ENCODE data around the gene RAPH1. TPM values are rescaled to one million over a fixed set of nuclear protein-coding genes. Genes with fewer than 3 reads are reported as not detected.
"Not testable (repeated sequence)": the region's sequence is repeated elsewhere in the genome, so short reads cannot be mapped to it uniquely, and the experiment has no call there.

Gene RAPH1
- total RNA-seq, 2 donors from 2014 or later, result 0.92 to 1.0 TPM

DNA sequence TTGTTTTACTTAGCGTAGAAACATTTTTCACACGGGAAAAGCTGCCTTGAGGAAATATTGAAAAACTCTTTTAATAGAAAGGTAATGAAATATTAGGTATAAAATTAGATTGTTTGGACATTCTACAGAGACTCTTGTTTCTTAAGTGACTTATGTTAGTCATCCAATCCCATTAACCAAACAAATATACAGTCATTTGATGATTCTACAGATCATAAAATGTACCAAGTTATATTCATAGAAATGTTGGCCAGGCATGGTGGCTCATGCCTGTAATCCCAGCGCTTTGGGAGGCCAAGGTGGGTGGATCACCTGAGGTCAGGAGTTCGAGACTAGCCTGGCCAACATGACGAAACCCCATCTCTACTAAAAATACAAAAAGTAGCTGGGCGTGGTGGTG, 146.9 kb downstream of the RAPH1 start:
- DNase-seq (ENCODE audit: low spot score); H3K27ac Mint-ChIP-seq; H3K9me3 Mint-ChIP-seq; ATAC-seq; H3K4me1 Mint-ChIP-seq (ENCODE audit: low read depth in 2 of 2); H3K36me3 Mint-ChIP-seq; H3K27me3 Mint-ChIP-seq; H3K4me3 Mint-ChIP-seq: not testable (repeated sequence)

GRCh38 chr2:203383038-203383437, 152.1 kb downstream of the RAPH1 start:
- H3K36me3 Mint-ChIP-seq, result no peaks in the 10 kb centered on the region
- no peaks in the 10 kb centered on the region for H3K9me3 Mint-ChIP-seq
- H3K4me1 Mint-ChIP-seq (ENCODE audit: low read depth in 2 of 2), result no peaks in the 10 kb centered on the region
- DNase-seq (ENCODE audit: low spot score) (no peak), ATAC-seq (no peak)
- H3K27me3 Mint-ChIP-seq, result no peaks in the 10 kb centered on the region
- H3K4me3 Mint-ChIP-seq, result no peak overlapping the region
- no peak overlapping the region for H3K27ac Mint-ChIP-seq

DNA sequence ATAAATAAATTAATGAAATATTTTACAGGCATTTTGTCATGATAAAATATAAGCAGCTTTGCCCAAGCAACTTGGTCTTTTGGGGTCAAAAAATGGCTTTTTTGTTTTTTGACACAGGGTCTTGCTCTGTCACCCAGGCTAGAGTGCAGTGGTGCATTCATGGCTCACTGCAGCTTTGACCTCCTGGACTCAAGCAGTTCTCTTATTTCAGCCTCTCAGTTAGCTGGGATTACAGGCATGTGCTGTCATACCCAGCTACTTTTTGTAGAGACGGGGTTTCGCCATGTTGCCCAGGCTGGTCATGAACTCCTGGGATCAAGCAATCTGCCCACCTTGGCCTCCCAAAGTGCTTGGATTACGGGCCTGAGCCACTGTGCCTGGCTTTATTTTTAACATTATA, 155.9 kb downstream of the RAPH1 start:
- Mint-ChIP-seq H3K27me3 (no peaks in the 10 kb centered on the region), H3K27ac (no peak overlapping the region), H3K4me3 (no peak overlapping the region), H3K4me1 (ENCODE audit: low read depth in 2 of 2) (no peaks in the 10 kb centered on the region), H3K36me3 (no peaks in the 10 kb centered on the region), H3K9me3 (no peaks in the 10 kb centered on the region)
- DNase-seq (ENCODE audit: low spot score) (no peak), ATAC-seq (no peak)

DNA sequence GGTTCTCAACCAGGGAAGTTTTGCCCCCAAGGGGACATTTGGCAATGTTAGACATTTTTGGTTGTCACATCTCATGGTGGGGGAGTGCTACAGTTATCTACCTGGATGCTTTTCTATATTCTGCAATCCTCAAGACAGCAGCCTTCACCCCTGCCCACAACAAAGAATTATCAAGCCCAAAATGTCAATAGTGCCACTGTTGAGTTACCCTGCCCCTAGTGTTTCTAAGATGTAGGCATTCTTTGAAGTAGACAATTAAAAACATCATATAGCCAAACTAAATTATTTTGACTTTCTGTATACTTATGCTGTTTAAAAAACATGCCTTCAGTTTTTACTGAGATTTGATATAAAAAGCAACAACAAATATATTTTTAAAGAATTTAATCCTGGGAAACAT, 158.9 kb downstream of the RAPH1 start:
- DNase-seq (ENCODE audit: low spot score), result no peak
- no peaks in the 10 kb centered on the region for H3K27me3 Mint-ChIP-seq
- ATAC-seq, result no peak
- no peaks in the 10 kb centered on the region for H3K4me1 Mint-ChIP-seq (ENCODE audit: low read depth in 2 of 2)
- H3K4me3 Mint-ChIP-seq, result no peak overlapping the region
- H3K36me3 Mint-ChIP-seq, result peaks cover under 1% of the 10 kb centered on the region
- H3K27ac Mint-ChIP-seq, result no peak overlapping the region
- no peaks in the 10 kb centered on the region for H3K9me3 Mint-ChIP-seq

DNA sequence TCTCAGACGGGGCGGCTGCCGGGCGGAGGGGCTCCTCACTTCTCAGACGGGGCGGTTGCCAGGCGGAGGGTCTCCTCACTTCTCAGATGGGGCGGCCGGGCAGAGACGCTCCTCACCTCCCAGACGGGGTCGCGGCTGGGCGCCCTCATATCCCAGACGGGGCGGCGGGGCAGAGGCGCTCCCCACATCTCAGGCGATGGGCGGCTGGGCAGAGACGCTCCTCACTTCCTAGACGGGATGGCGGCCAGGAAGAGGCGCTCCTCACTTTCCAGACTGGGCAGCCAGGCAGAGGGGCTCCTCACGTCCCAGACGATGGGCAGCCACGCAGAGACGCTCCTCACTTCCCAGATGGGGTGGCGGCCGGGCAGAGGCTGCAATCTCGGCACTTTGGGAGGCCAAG, 162.4 kb downstream of the RAPH1 start:
- not testable (repeated sequence) for H3K9me3 Mint-ChIP-seq; H3K27ac Mint-ChIP-seq; DNase-seq (ENCODE audit: low spot score); H3K36me3 Mint-ChIP-seq; ATAC-seq; H3K4me3 Mint-ChIP-seq; H3K27me3 Mint-ChIP-seq; H3K4me1 Mint-ChIP-seq (ENCODE audit: low read depth in 2 of 2)

GRCh38 chr2:203366639-203367466, 168.2 kb downstream of the RAPH1 start:
- no peak overlapping the region for H3K27ac Mint-ChIP-seq

GRCh38 chr2:203361922-203362321, 173.2 kb downstream of the RAPH1 start:
- ATAC-seq (no peak), DNase-seq (ENCODE audit: low spot score) (no peak)
- H3K9me3 Mint-ChIP-seq, result no peaks in the 10 kb centered on the region
- peaks cover 0 to 13% of the 10 kb centered on the region in 2 donors for H3K4me1 Mint-ChIP-seq (ENCODE audit: low read depth in 2 of 2)
- no peaks in the 10 kb centered on the region for H3K27me3 Mint-ChIP-seq
- H3K4me3 Mint-ChIP-seq, result no peak overlapping the region
- H3K36me3 Mint-ChIP-seq, result no peaks in the 10 kb centered on the region
- H3K27ac Mint-ChIP-seq, result no peak overlapping the region

More at GRCh38 chr2:203366639-203367466, 168.2 kb downstream of the RAPH1 start:
- Mint-ChIP-seq H3K27me3 (no peaks in the 10 kb centered on the region), H3K36me3 (peaks cover 4% of the 10 kb centered on the region), H3K9me3 (no peaks in the 10 kb centered on the region), H3K4me1 (ENCODE audit: low read depth in 2 of 2) (peaks cover 0 to 6% of the 10 kb centered on the region in 2 donors), H3K4me3 (no peak overlapping the region)
- ATAC-seq, result no peak
- DNase-seq (ENCODE audit: low spot score), result no peak

GRCh38 chr2:203361495-203361894, 173.6 kb downstream of the RAPH1 start:
- Mint-ChIP-seq H3K4me1 (ENCODE audit: low read depth in 2 of 2) (peaks cover 0 to 13% of the 10 kb centered on the region in 2 donors), H3K27me3 (no peaks in the 10 kb centered on the region), H3K27ac (no peak overlapping the region), H3K4me3 (no peak overlapping the region), H3K9me3 (no peaks in the 10 kb centered on the region), H3K36me3 (no peaks in the 10 kb centered on the region)
- no peak for DNase-seq (ENCODE audit: low spot score)
- no peak for ATAC-seq

DNA sequence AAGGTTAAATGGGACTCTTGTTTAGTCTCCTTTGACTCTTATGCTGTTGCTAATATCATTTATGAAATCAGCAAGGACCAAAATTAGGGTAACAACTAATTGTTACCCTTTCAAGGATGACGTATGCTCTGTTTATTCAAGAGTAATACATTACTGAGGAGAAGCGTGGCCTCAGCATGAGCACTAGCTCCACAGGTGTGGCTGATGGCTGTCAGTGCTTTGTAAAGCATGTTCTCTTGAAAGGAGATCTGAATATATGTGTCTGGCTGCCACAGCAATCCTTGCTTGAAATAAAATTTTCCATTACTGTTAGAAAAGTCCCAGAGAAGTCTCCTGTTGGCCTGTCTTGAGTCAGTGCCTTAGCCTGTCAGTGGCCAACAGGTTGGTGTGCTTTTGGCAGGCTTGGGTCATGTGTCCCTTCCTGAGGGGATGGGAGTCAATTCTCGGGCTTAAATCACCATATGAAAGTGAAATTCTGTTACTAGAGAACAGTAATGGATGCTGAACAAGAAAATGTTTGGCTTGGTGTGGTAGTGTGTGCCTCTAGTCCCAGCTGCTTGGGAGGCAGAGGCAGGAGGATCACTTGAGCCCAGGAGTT, 174.2 kb downstream of the RAPH1 start:
- Mint-ChIP-seq H3K9me3 (no peaks in the 10 kb centered on the region), H3K27me3 (no peaks in the 10 kb centered on the region), H3K36me3 (no peaks in the 10 kb centered on the region), H3K4me1 (ENCODE audit: low read depth in 2 of 2) (peaks cover 0 to 13% of the 10 kb centered on the region in 2 donors), H3K27ac (no peak overlapping the region), H3K4me3 (no peak overlapping the region)
- DNase-seq (ENCODE audit: low spot score), result no peak
- no peak for ATAC-seq

DNA sequence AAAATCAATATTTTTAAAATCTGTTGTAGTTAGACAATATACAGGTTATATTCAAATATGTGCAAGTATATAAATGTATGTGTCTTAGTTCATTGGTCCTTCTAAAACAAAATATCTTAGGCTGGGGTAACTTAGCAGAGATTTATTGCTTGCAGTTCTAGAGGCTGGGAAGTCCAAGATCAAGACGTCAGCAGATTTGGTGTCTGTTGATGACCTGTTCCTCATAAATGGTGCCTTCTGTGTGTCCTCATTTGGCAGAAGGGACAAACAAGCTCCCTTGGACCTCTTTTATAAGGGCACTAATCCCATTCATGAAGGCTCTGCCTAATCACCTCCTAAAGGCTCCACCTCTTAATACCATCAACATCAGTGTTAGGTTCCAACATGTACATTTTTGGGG, 175.7 kb downstream of the RAPH1 start:
- Mint-ChIP-seq H3K36me3 (no peaks in the 10 kb centered on the region), H3K4me1 (ENCODE audit: low read depth in 2 of 2) (peaks cover 0 to 13% of the 10 kb centered on the region in 2 donors), H3K4me3 (no peak overlapping the region), H3K27me3 (no peaks in the 10 kb centered on the region), H3K9me3 (no peaks in the 10 kb centered on the region), H3K27ac (no peak overlapping the region)
- DNase-seq (ENCODE audit: low spot score) (no peak), ATAC-seq (no peak)

GRCh38 chr2:203354966-203355365, 180.1 kb downstream of the RAPH1 start:
- H3K27ac Mint-ChIP-seq, result no peak overlapping the region
- no peaks in the 10 kb centered on the region for H3K36me3 Mint-ChIP-seq
- H3K27me3 Mint-ChIP-seq, result no peaks in the 10 kb centered on the region
- no peaks in the 10 kb centered on the region for H3K9me3 Mint-ChIP-seq
- peaks cover 0 to 5% of the 10 kb centered on the region in 2 donors for H3K4me1 Mint-ChIP-seq (ENCODE audit: low read depth in 2 of 2)
- DNase-seq (ENCODE audit: low spot score), result no peak
- ATAC-seq, result no peak
- no peak overlapping the region for H3K4me3 Mint-ChIP-seq

DNA sequence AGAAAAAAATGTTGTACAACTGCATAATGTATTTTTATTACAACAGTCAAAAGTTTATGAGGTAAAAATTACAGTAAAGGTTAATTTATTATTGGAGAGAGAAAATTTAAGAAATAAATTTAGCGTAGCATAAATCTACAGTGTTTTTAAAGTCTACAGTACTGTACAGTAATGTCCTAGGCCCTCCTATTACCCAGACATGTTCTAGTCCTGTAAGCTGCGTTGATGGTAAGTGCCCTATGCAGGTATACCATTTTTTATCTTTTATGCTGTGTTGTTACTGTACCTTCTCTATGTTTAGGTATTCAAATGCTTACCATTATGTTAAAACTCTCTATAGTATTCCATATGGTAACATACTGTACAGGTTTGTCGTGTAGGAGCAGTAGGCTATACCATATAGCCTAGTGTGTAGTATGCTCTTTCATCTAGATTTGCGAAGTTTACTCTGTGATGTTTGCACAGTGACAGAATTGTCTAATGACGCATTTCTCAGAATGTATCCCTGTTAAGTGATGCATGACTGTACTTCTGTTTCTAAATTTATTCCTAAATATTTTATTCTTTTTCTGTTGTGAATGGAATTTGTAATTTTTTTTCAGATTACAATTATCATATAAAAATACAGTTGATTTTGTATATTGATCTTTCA, 182.4 kb downstream of the RAPH1 start:
- no peaks in the 10 kb centered on the region for H3K27me3 Mint-ChIP-seq
- H3K4me1 Mint-ChIP-seq (ENCODE audit: low read depth in 2 of 2), result peaks cover 0 to 3% of the 10 kb centered on the region in 2 donors
- H3K9me3 Mint-ChIP-seq, result no peaks in the 10 kb centered on the region
- DNase-seq (ENCODE audit: low spot score) (no peak), ATAC-seq (no peak)
- H3K27ac Mint-ChIP-seq, result no peak overlapping the region
- H3K4me3 Mint-ChIP-seq, result no peak overlapping the region
- H3K36me3 Mint-ChIP-seq, result no peaks in the 10 kb centered on the region

GRCh38 chr2:203347375-203347774, 187.7 kb downstream of the RAPH1 start:
- Mint-ChIP-seq H3K4me1 (ENCODE audit: low read depth in 2 of 2) (peaks cover 0 to 8% of the 10 kb centered on the region in 2 donors), H3K27me3 (no peaks in the 10 kb centered on the region), H3K9me3 (no peaks in the 10 kb centered on the region), H3K27ac (no peak overlapping the region), H3K4me3 (no peak overlapping the region), H3K36me3 (no peaks in the 10 kb centered on the region)
- no peak for DNase-seq (ENCODE audit: low spot score)
- no peak for ATAC-seq

DNA sequence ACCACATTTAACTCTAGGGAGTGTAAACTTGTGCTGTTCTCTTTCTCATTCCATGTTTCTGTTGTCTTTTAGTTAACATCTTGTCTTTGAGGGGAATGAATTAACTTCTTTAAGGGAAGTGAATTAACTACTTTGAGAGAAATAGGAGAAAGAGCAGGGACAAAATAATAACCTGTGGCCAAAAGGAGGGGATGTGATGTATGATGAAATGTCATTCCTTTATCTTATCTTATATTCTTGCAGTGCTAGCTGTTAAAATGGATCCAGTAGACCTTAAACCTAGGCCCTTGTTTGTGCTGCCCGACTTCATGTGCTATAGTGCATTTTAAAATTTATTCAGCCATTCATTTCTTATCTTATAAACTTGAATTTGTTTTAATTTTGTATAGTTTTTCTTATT, 188.5 kb downstream of the RAPH1 start:
- no peaks in the 10 kb centered on the region for H3K36me3 Mint-ChIP-seq
- ATAC-seq (no peak), DNase-seq (ENCODE audit: low spot score) (no peak)
- peaks cover 0 to 8% of the 10 kb centered on the region in 2 donors for H3K4me1 Mint-ChIP-seq (ENCODE audit: low read depth in 2 of 2)
- no peak overlapping the region for H3K4me3 Mint-ChIP-seq
- no peaks in the 10 kb centered on the region for H3K27me3 Mint-ChIP-seq
- H3K9me3 Mint-ChIP-seq, result no peaks in the 10 kb centered on the region
- H3K27ac Mint-ChIP-seq, result no peak overlapping the region

All from natural killer cell treated with Interleukin-12 subunit alpha and Interleukin-12 subunit beta and Interleukin-15 and Interleukin-18, amount 100 ng/mL, for 72 hours (primary cell).